SJSA1 (cell line): ENCODE measurements around the gene HIBADH. TPM values are rescaled to one million over a fixed set of nuclear protein-coding genes. Genes with fewer than 3 reads are reported as not detected.
A peak's percentile ranks its signal among the peaks of the same experiment; 100 is the strongest.

Experiments
- DNase-seq, 2 experiments: peaks; one replicate each; pipeline ENCODE4 v3.0.0-alpha.2; 2015 to 2020; ENCODE audit warnings: low spot score in 2 of 2, low read depth in 1 of 2
- H3K27ac ChIP-seq: fragments of 250-450 bp; sonication (Bioruptor Pico); 2 replicates; pipeline ENCODE4 v1.5.1; 2020; ENCODE audit warnings: mild to moderate bottlenecking, moderate library complexity
- H3K27me3 ChIP-seq: fragments of 250-450 bp; sonication (Bioruptor Pico); replicated peaks from 2 replicates; pipeline ENCODE4 v1.5.1; 2020; ENCODE audit warnings: mild to moderate bottlenecking, moderate library complexity
- H3K36me3 ChIP-seq: fragments of 250-450 bp; sonication (Bioruptor Pico); 2 replicates; pipeline ENCODE4 v1.5.1; 2020; ENCODE audit warnings: mild to moderate bottlenecking
- H3K4me1 ChIP-seq: fragments of 250-450 bp; sonication (Bioruptor Pico); replicated peaks from 2 replicates; pipeline ENCODE4 v1.6.1; 2021; ENCODE audit warnings: mild to moderate bottlenecking
- H3K4me3 ChIP-seq: fragments of 250-450 bp; sonication (Bioruptor Pico); 2 replicates; pipeline ENCODE4 v1.5.1; 2020; ENCODE audit warnings: mild to moderate bottlenecking
- H3K9me3 ChIP-seq: fragments of 250-450 bp; sonication (Bioruptor Pico); replicated peaks from 2 replicates; pipeline ENCODE4 v1.5.1; 2020; ENCODE audit warnings: mild to moderate bottlenecking
- total RNA-seq: library from RNA; depleted of rRNA; stranded (reverse); fragments of >200 nt; shearing (Covaris generic); gene quantifications from 2 replicates; pipeline ENCODE4 v1.2.3, GENCODE V29; 2014; rRNA removed

The HIBADH gene
- total RNA-seq: 57.0 and 61.4 TPM in 2 replicates

- peak; percentile 99 for DNase-seq
- H3K27ac ChIP-seq: peak within 1 kb of the TSS; percentile 65
- H3K27me3 ChIP-seq: no peaks in the 10 kb centered on the region
These were observed at the start of gene HIBADH for GRCh38 chr7:27662490-27663205. Gene HIBADH, minus strand, starts transcription at chr7:27662883. Its CDS starts 95 bp downstream, at chr7:27662788.

GRCh38 chr7:27712217-27712616 lies 49.5 kb upstream of the HIBADH start:
- DNase-seq: no peak
- Histone ChIP-seq H3K36me3 (no peaks in the 10 kb centered on the region), H3K4me1 (peaks cover 10% of the 10 kb centered on the region), H3K9me3 (no peaks in the 10 kb centered on the region), H3K27me3 (no peaks in the 10 kb centered on the region), H3K4me3 (no peak overlapping the region), H3K27ac (no peak overlapping the region)

More at GRCh38 chr7:27662490-27663205, at the start of gene HIBADH:
- H3K9me3 ChIP-seq: no peaks in the 10 kb centered on the region
- H3K36me3 ChIP-seq: 0 out of 2 replicates have a peak, but pooled peaks cover 6% of the 10 kb centered on the region
- peaks cover 12% of the 10 kb centered on the region for H3K4me1 ChIP-seq
- peak within 1 kb of the TSS; percentile 71 for H3K4me3 ChIP-seq

- H3K36me3 ChIP-seq: no peaks in the 10 kb centered on the region
- H3K4me1 ChIP-seq: peaks cover under 1% of the 10 kb centered on the region; the same call in 1 of the 2 replicates
- H3K27me3 ChIP-seq: no peaks in the 10 kb centered on the region
- H3K27ac ChIP-seq: no peak overlapping the region
- H3K9me3 ChIP-seq: no peaks in the 10 kb centered on the region
- no peak for DNase-seq
- no peak overlapping the region for H3K4me3 ChIP-seq
These were observed 46.7 kb upstream of the HIBADH start for GRCh38 chr7:27709137-27710075.

GRCh38 chr7:27708485-27708884 lies 45.8 kb upstream of the HIBADH start:
- Histone ChIP-seq H3K27ac (no peak overlapping the region), H3K4me3 (no peak overlapping the region), H3K9me3 (no peaks in the 10 kb centered on the region), H3K27me3 (no peaks in the 10 kb centered on the region), H3K36me3 (no peaks in the 10 kb centered on the region), H3K4me1 (no peaks in the 10 kb centered on the region)
- DNase-seq: no peak

GRCh38 chr7:27705200-27705594 lies 42.5 kb upstream of the HIBADH start:
- no peak for DNase-seq
- Histone ChIP-seq H3K9me3 (no peaks in the 10 kb centered on the region), H3K4me3 (no peak overlapping the region), H3K36me3 (no peaks in the 10 kb centered on the region), H3K27ac (no peak overlapping the region), H3K27me3 (no peaks in the 10 kb centered on the region), H3K4me1 (no peaks in the 10 kb centered on the region)

- DNase-seq: no peak
- no peaks in the 10 kb centered on the region for H3K36me3 ChIP-seq
- H3K4me3 ChIP-seq: no peak overlapping the region
- H3K9me3 ChIP-seq: no peaks in the 10 kb centered on the region
- no peak overlapping the region for H3K27ac ChIP-seq
- no peaks in the 10 kb centered on the region for H3K27me3 ChIP-seq
- H3K4me1 ChIP-seq: no peaks in the 10 kb centered on the region
These were observed 41.9 kb upstream of the HIBADH start for GRCh38 chr7:27704422-27705199.

GRCh38 chr7:27703181-27703580 lies 40.5 kb upstream of the HIBADH start:
- no peaks in the 10 kb centered on the region for H3K27me3 ChIP-seq
- DNase-seq: no peak
- H3K36me3 ChIP-seq: no peaks in the 10 kb centered on the region
- H3K4me3 ChIP-seq: no peak overlapping the region
- H3K9me3 ChIP-seq: no peaks in the 10 kb centered on the region
- H3K27ac ChIP-seq: no peak overlapping the region
- H3K4me1 ChIP-seq: no peaks in the 10 kb centered on the region; the same call in 1 of the 2 replicates

- no peak for DNase-seq
- no peaks in the 10 kb centered on the region for H3K36me3 ChIP-seq
- no peak overlapping the region for H3K4me3 ChIP-seq
- no peak overlapping the region for H3K27ac ChIP-seq
- H3K27me3 ChIP-seq: no peaks in the 10 kb centered on the region
- H3K9me3 ChIP-seq: no peaks in the 10 kb centered on the region
- H3K4me1 ChIP-seq: peaks cover 9% of the 10 kb centered on the region
These were observed 37.8 kb upstream of the HIBADH start for GRCh38 chr7:27700501-27700900.

- H3K36me3 ChIP-seq: no peaks in the 10 kb centered on the region
- H3K4me1 ChIP-seq: peaks cover 15% of the 10 kb centered on the region
- H3K27me3 ChIP-seq: no peaks in the 10 kb centered on the region
- no peaks in the 10 kb centered on the region for H3K9me3 ChIP-seq
- no peak for DNase-seq
- no peak overlapping the region for H3K4me3 ChIP-seq
- H3K27ac ChIP-seq: no peak overlapping the region
These were observed 37.1 kb upstream of the HIBADH start for GRCh38 chr7:27699751-27700150.

GRCh38 chr7:27697861-27698430 lies 35.3 kb upstream of the HIBADH start:
- no peak overlapping the region for H3K4me3 ChIP-seq
- H3K36me3 ChIP-seq: no peaks in the 10 kb centered on the region
- DNase-seq: peak; percentile 47 to 51
- peak overlapping the region; percentile 43 for H3K27ac ChIP-seq
- H3K4me1 ChIP-seq: peaks cover 15% of the 10 kb centered on the region
- no peaks in the 10 kb centered on the region for H3K9me3 ChIP-seq
- no peaks in the 10 kb centered on the region for H3K27me3 ChIP-seq

GRCh38 chr7:27695096-27695495 lies 32.4 kb upstream of the HIBADH start:
- Histone ChIP-seq H3K36me3 (no peaks in the 10 kb centered on the region), H3K27me3 (no peaks in the 10 kb centered on the region), H3K27ac (no peak overlapping the region), H3K4me1 (peaks cover 15% of the 10 kb centered on the region), H3K4me3 (no peak overlapping the region), H3K9me3 (no peaks in the 10 kb centered on the region)
- no peak for DNase-seq

- Histone ChIP-seq H3K36me3 (no peaks in the 10 kb centered on the region), H3K4me3 (no peak overlapping the region), H3K9me3 (no peaks in the 10 kb centered on the region), H3K4me1 (peaks cover 15% of the 10 kb centered on the region), H3K27me3 (no peaks in the 10 kb centered on the region), H3K27ac (no peak overlapping the region)
- no peak for DNase-seq
These were observed 31.1 kb upstream of the HIBADH start for GRCh38 chr7:27693794-27694193.

GRCh38 chr7:27690649-27691048 lies 28.0 kb upstream of the HIBADH start:
- no peaks in the 10 kb centered on the region for H3K9me3 ChIP-seq
- no peak overlapping the region for H3K4me3 ChIP-seq
- DNase-seq: no peak
- peaks cover 8% of the 10 kb centered on the region for H3K4me1 ChIP-seq
- H3K27me3 ChIP-seq: no peaks in the 10 kb centered on the region
- no peak overlapping the region for H3K27ac ChIP-seq
- no peaks in the 10 kb centered on the region for H3K36me3 ChIP-seq
